ENCODE data around the gene TEAD4.
"Not testable (repeated sequence)": the region's sequence is repeated elsewhere in the genome, so short reads cannot be mapped to it uniquely, and the experiment has no call there.

The TEAD4 gene

DNA sequence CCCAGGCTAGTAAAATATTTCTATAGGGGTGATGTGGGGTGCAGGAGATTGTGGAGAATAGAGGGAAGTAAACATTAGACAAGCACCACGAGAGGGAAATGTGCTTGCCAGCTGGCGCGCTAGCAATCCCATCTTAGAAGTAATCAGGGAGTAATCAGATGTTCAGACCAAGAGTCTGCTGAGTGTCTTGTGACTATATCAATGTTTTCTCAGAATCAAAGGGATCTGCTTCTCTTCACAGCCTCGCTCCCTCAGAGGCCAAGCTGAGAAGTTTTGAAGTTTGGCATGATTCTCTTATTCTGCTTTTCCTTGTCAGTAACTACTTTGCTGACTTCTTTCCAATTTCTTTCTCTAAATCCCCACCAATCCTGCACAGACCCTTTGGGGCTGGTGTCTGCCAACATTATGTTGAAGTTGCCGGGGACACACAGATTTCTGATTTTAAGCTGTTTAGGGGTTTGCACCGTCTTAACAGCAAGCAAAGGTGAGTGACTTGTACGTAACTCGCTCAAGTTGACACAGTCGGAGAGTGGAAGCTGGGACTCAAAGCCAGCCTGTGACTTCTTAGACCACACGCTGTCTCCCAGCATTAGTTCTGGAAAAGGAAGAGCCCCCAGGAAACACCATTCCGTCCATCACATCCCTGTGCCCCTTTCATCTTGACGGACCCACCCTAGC, 96.0 kb downstream of the TEAD4 start:
- H3K36me3 ChIP-seq (ENCODE audit: control insufficient read depth in 1 of 2, insufficient read depth in 2 of 2, low read length in 2 of 2): no peaks in the 10 kb centered on the region
- no peak overlapping the region for H3K4me3 ChIP-seq (ENCODE audit: low read depth in 1 of 2, low read length in 2 of 2)
- H3K9me3 ChIP-seq (ENCODE audit: control insufficient read depth in 1 of 2, low read length in 2 of 2): no peaks in the 10 kb centered on the region
- H3K27me3 ChIP-seq (ENCODE audit: control insufficient read depth in 1 of 2, insufficient read depth in 2 of 2, low read length in 2 of 2): no peaks in the 10 kb centered on the region
- no peak overlapping the region for H3K9ac ChIP-seq (ENCODE audit: low read depth in 1 of 2, low read length in 2 of 2)
- no peak overlapping the region for H3K27ac ChIP-seq (ENCODE audit: low read depth, low read length)
- H3K4me1 ChIP-seq (ENCODE audit: control insufficient read depth in 1 of 2, insufficient read depth in 2 of 2, low read length in 2 of 2): no peaks in the 10 kb centered on the region

DNA sequence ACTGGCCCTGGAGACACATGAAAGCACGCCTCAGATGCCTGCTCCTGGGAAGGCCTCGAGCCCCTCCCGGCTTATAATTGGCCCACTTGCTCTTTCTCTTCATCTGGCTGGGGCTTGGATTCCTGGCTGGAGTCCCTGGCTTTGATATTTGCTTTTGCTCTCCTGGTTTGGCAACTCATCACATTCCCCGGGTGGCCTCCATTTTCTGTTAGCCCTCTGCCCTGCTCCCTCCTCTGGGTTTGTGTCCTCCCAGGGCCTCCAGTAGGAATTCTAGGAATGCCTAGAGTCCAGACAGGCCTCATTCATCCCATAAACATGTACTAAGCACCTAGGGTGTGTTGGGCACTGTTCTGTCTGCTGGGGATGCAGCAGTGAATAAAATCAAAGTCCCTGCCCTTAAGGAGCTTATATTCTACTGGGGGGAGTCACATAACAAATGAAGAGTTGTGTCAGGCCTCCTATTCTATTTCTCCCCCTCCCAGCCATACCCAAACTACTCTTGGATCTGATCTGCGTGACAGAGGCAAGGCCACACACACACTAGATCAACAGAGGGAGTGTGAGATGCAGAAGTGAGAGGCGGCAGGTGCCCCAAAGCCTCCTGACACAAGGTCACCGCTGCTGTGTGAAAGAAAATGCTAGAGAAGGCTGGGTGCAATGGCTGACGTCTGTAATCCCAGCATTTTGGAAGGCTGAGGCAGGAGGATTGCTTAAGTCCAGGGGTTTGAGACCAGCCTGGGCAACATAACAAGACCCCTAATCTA, 96.7 kb downstream of the TEAD4 start:
- Histone ChIP-seq H3K9ac (ENCODE audit: low read depth in 1 of 2, low read length in 2 of 2) (no peak overlapping the region), H3K27me3 (ENCODE audit: control insufficient read depth in 1 of 2, insufficient read depth in 2 of 2, low read length in 2 of 2) (no peaks in the 10 kb centered on the region), H3K4me1 (ENCODE audit: control insufficient read depth in 1 of 2, insufficient read depth in 2 of 2, low read length in 2 of 2) (no peaks in the 10 kb centered on the region), H3K4me3 (ENCODE audit: low read depth in 1 of 2, low read length in 2 of 2) (no peak overlapping the region), H3K9me3 (ENCODE audit: control insufficient read depth in 1 of 2, low read length in 2 of 2) (no peaks in the 10 kb centered on the region), H3K36me3 (ENCODE audit: control insufficient read depth in 1 of 2, insufficient read depth in 2 of 2, low read length in 2 of 2) (no peaks in the 10 kb centered on the region), H3K27ac (ENCODE audit: low read depth, low read length) (no peak overlapping the region)

DNA sequence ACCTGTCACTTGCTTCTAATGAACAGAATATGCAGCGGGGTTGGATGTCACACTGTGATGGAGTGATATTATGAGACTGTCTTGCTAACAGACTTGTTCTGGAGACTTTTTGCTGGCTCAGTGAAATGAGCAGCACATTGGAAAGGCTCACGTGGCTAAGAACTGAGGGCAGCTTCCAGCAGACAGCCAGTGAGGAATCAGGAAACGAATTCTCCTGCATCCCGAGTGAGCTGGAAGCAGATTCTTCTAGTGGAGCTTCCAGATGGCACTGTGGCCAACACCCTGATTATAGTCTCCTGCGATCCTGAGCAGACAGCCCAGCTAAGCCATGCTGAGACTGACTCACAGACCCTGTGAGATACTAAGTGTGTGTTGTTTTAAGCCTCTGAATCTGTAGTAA, 101.9 kb downstream of the TEAD4 start:
- Histone ChIP-seq H3K27me3 (ENCODE audit: control insufficient read depth in 1 of 2, insufficient read depth in 2 of 2, low read length in 2 of 2) (peaks cover 0 to 5% of the 10 kb centered on the region in 2 donors), H3K4me1 (ENCODE audit: control insufficient read depth in 1 of 2, insufficient read depth in 2 of 2, low read length in 2 of 2) (no peaks in the 10 kb centered on the region), H3K27ac (ENCODE audit: low read depth, low read length) (no peak overlapping the region), H3K9ac (ENCODE audit: low read depth in 1 of 2, low read length in 2 of 2) (no peak overlapping the region), H3K4me3 (ENCODE audit: low read depth in 1 of 2, low read length in 2 of 2) (no peak overlapping the region), H3K36me3 (ENCODE audit: control insufficient read depth in 1 of 2, insufficient read depth in 2 of 2, low read length in 2 of 2) (no peaks in the 10 kb centered on the region), H3K9me3 (ENCODE audit: control insufficient read depth in 1 of 2, low read length in 2 of 2) (no peaks in the 10 kb centered on the region)

DNA sequence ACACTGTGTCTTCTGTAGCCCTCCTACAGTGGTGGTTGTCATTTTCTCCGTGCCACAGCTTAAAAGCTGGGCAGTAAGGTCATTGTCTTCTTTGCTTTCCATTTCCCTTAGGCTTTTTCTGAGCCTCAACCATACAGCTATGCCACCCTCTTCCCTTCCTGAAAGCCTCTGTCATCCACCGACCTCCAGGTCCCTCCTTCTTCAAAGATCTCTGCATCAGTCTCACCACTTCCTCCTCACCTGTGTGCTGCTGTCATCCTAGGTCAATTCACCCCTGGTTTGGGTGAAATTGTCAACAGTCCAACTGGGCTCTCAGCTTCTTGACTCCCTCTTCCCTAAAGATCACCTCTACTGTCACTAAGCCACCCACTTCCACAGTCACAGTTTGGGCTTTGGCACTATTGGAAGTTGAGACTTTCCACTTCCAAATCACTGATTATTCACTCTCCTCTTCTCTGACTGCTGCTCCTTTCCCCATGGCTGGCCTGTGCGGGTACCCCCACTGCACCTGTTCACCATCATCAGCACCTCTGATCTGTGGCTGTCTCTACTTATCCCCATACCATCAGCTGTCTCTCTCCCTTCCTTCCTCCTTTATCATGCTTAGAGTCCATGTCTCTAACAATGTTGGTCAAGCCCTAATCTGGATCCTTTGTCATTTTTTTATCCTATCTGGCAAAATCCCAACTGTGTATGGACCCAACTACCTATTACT, 102.5 kb downstream of the TEAD4 start:
- Histone ChIP-seq H3K9ac (ENCODE audit: low read depth in 1 of 2, low read length in 2 of 2) (no peak overlapping the region), H3K36me3 (ENCODE audit: control insufficient read depth in 1 of 2, insufficient read depth in 2 of 2, low read length in 2 of 2) (no peaks in the 10 kb centered on the region), H3K27ac (ENCODE audit: low read depth, low read length) (no peak overlapping the region), H3K4me1 (ENCODE audit: control insufficient read depth in 1 of 2, insufficient read depth in 2 of 2, low read length in 2 of 2) (no peaks in the 10 kb centered on the region), H3K9me3 (ENCODE audit: control insufficient read depth in 1 of 2, low read length in 2 of 2) (no peaks in the 10 kb centered on the region), H3K27me3 (ENCODE audit: control insufficient read depth in 1 of 2, insufficient read depth in 2 of 2, low read length in 2 of 2) (peaks cover 0 to 5% of the 10 kb centered on the region in 2 donors), H3K4me3 (ENCODE audit: low read depth in 1 of 2, low read length in 2 of 2) (no peak overlapping the region)

DNA sequence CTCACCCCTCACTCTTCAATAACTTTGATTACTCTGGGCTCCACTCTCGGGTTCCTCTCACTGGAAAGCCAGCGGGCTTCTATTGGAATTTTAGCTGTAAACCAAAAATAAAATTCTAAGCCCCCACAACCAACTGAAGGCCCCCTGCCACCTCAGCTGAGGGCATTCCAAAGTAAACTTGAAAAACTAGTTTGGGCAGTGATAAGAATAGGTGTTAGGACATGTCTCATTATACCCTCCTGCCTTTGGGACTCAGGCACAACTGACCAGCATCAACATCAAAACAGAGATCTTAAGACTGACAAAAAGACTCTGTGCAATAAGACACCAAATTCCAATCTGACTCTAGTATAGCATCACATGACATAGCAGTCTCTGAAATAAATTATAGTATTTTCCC, 106.1 kb downstream of the TEAD4 start:
- H3K36me3 ChIP-seq (ENCODE audit: control insufficient read depth in 1 of 2, insufficient read depth in 2 of 2, low read length in 2 of 2): no peaks in the 10 kb centered on the region
- no peak overlapping the region for H3K27ac ChIP-seq (ENCODE audit: low read depth, low read length)
- no peak overlapping the region for H3K4me3 ChIP-seq (ENCODE audit: low read depth in 1 of 2, low read length in 2 of 2)
- no peaks in the 10 kb centered on the region for H3K9me3 ChIP-seq (ENCODE audit: control insufficient read depth in 1 of 2, low read length in 2 of 2)
- peaks cover 0 to 5% of the 10 kb centered on the region in 2 donors for H3K27me3 ChIP-seq (ENCODE audit: control insufficient read depth in 1 of 2, insufficient read depth in 2 of 2, low read length in 2 of 2)
- H3K4me1 ChIP-seq (ENCODE audit: control insufficient read depth in 1 of 2, insufficient read depth in 2 of 2, low read length in 2 of 2): no peaks in the 10 kb centered on the region
- H3K9ac ChIP-seq (ENCODE audit: low read depth in 1 of 2, low read length in 2 of 2): no peak overlapping the region

DNA sequence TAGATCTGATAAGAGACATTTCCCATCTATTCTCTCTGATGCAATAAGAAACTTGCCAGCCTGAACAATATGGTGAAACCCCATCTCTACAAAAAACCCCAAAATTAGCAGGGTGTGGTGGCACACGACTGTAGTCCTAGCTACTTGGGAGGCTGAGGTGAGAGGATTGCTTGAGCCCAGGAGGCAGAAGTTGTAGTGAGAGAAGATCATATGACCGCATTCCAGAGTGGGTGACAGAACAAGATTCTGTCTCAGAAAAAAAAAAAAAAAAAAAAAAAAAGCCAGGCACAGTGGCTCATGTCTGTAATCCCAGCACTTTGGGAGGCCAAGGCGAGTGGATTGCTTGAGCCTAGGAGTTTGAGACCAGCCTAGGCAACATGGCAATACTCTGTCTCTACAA, 106.6 kb downstream of the TEAD4 start:
- H3K27me3 ChIP-seq (ENCODE audit: control insufficient read depth in 1 of 2, insufficient read depth in 2 of 2, low read length in 2 of 2); H3K9me3 ChIP-seq (ENCODE audit: control insufficient read depth in 1 of 2, low read length in 2 of 2); H3K36me3 ChIP-seq (ENCODE audit: control insufficient read depth in 1 of 2, insufficient read depth in 2 of 2, low read length in 2 of 2); H3K9ac ChIP-seq (ENCODE audit: low read depth in 1 of 2, low read length in 2 of 2); H3K4me1 ChIP-seq (ENCODE audit: control insufficient read depth in 1 of 2, insufficient read depth in 2 of 2, low read length in 2 of 2); H3K4me3 ChIP-seq (ENCODE audit: low read depth in 1 of 2, low read length in 2 of 2); H3K27ac ChIP-seq (ENCODE audit: low read depth, low read length): not testable (repeated sequence)

DNA sequence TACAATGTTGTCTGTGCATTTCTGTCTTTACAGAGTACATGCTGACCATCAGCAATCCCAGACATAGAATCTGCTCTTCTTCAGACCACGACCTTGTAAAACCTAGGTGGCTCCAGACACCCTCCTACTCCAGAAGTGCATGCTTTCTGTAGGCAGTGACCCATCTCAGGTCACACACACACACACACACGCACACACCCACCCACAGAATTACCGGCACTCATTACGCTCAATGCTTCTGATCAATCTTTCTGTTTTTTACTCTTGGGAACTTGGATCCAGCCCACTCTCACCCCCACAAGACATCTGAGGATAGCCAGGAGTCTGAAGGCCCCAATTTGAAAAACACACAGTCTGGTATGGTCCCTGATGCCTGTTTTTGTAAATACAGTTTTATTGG, 110.5 kb downstream of the TEAD4 start:
- Histone ChIP-seq H3K4me1 (ENCODE audit: control insufficient read depth in 1 of 2, insufficient read depth in 2 of 2, low read length in 2 of 2) (no peaks in the 10 kb centered on the region), H3K9me3 (ENCODE audit: control insufficient read depth in 1 of 2, low read length in 2 of 2) (no peaks in the 10 kb centered on the region), H3K27me3 (ENCODE audit: control insufficient read depth in 1 of 2, insufficient read depth in 2 of 2, low read length in 2 of 2) (peaks cover 0 to 3% of the 10 kb centered on the region in 2 donors), H3K27ac (ENCODE audit: low read depth, low read length) (no peak overlapping the region), H3K9ac (ENCODE audit: low read depth in 1 of 2, low read length in 2 of 2) (no peak overlapping the region), H3K4me3 (ENCODE audit: low read depth in 1 of 2, low read length in 2 of 2) (no peak overlapping the region), H3K36me3 (ENCODE audit: control insufficient read depth in 1 of 2, insufficient read depth in 2 of 2, low read length in 2 of 2) (no peaks in the 10 kb centered on the region)

DNA sequence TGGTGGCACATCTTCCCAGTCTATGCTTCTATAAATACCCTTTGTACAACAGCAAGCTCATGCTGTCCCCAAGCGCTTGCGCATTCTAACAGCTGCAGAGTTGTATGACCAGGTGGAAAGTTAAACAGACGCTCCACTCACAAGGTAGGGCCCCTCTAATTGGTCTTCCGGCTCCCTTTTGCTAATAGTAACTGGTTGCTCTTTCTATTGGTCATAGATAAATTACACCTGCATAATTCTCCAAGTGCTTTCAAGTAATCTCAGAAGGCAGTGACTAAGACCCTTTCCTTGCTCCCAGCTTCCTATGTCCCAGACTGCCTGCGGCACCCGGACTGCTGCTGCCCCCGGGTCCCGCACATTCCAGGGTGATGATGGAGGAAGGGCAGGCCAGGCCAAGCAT, 111.9 kb downstream of the TEAD4 start:
- H3K27ac ChIP-seq (ENCODE audit: low read depth, low read length): no peak overlapping the region
- H3K4me1 ChIP-seq (ENCODE audit: control insufficient read depth in 1 of 2, insufficient read depth in 2 of 2, low read length in 2 of 2): no peaks in the 10 kb centered on the region
- H3K4me3 ChIP-seq (ENCODE audit: low read depth in 1 of 2, low read length in 2 of 2): no peak overlapping the region
- H3K36me3 ChIP-seq (ENCODE audit: control insufficient read depth in 1 of 2, insufficient read depth in 2 of 2, low read length in 2 of 2): no peaks in the 10 kb centered on the region
- H3K9ac ChIP-seq (ENCODE audit: low read depth in 1 of 2, low read length in 2 of 2): no peak overlapping the region
- H3K27me3 ChIP-seq (ENCODE audit: control insufficient read depth in 1 of 2, insufficient read depth in 2 of 2, low read length in 2 of 2): peaks cover 0 to 3% of the 10 kb centered on the region in 2 donors
- no peaks in the 10 kb centered on the region for H3K9me3 ChIP-seq (ENCODE audit: control insufficient read depth in 1 of 2, low read length in 2 of 2)

DNA sequence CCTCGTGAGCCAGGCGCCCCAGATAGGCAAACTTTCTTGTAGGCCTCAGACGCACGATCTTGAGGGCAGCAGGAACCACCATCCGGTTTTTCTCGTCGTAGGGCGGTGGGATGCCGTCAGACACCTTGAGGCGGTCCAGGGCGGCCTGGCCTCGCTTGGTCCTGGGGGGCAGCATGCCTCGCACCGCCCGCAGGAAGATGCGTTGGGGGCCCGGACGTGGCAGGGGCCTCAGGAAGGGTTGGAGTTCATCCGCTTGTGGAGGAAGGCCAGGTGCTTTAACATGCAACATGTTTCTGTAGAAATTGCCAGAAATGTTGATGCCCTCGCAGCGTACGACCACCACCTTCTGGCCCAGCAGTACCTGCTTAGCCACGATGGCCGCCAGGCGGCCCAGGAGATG, 112.5 kb downstream of the TEAD4 start:
- H3K27me3 ChIP-seq (ENCODE audit: control insufficient read depth in 1 of 2, insufficient read depth in 2 of 2, low read length in 2 of 2): peaks cover 0 to 3% of the 10 kb centered on the region in 2 donors
- H3K9me3 ChIP-seq (ENCODE audit: control insufficient read depth in 1 of 2, low read length in 2 of 2): no peaks in the 10 kb centered on the region
- no peak overlapping the region for H3K27ac ChIP-seq (ENCODE audit: low read depth, low read length)
- no peaks in the 10 kb centered on the region for H3K36me3 ChIP-seq (ENCODE audit: control insufficient read depth in 1 of 2, insufficient read depth in 2 of 2, low read length in 2 of 2)
- H3K9ac ChIP-seq (ENCODE audit: low read depth in 1 of 2, low read length in 2 of 2): no peak overlapping the region
- H3K4me3 ChIP-seq (ENCODE audit: low read depth in 1 of 2, low read length in 2 of 2): no peak overlapping the region
- no peaks in the 10 kb centered on the region for H3K4me1 ChIP-seq (ENCODE audit: control insufficient read depth in 1 of 2, insufficient read depth in 2 of 2, low read length in 2 of 2)
